HG03103 (cell line): ENCODE data around the gene NRAS.

Source experiments
- ATAC-seq: cut with Tn5 transposase; IDR thresholded peaks from one replicate; pipeline ENCODE4 v1.9.1; 2021; ENCODE audit warnings: low read depth; ENCODE audit not compliant: unreplicated experiment

NRAS gene

DNA sequence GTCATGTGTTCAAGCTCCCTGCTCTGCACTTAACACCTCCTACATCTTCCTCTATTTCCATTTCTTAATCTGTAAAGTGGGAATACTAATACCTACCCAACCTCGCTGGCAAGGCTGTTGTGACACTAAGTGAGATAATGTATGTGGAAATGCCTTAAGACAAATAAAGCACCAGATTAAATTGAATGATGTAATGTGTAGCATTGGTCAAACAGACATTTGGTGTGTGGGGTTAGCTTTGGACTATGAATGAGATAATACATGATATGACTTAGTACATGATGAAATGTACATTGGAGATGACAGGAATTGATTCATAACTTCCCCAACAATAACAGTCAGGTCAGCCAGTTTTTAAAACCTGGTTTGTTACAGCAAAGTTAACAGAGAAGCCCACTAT, 26.4 kb downstream of the NRAS start:
- ATAC-seq: no peak

DNA sequence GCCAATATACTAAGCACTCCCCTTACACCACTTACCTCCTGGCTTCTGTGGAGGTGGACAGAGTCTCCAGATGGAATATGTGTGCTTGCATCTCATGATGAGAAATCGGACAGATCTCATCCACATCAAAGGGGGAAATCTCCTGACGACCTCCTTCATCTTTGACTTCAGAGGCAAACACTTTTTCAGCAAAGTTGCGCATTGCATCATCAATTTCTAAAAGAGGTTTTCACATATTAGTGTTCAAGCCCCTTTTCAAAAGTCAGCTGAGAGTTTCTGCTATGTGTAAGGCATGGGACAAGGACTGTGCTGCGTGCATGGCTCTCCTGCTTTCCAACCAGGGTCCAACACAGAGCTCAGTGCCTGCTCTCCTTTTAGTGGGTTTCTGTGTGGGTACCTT, 28.0 kb downstream of the NRAS start:
- ATAC-seq: no peak

DNA sequence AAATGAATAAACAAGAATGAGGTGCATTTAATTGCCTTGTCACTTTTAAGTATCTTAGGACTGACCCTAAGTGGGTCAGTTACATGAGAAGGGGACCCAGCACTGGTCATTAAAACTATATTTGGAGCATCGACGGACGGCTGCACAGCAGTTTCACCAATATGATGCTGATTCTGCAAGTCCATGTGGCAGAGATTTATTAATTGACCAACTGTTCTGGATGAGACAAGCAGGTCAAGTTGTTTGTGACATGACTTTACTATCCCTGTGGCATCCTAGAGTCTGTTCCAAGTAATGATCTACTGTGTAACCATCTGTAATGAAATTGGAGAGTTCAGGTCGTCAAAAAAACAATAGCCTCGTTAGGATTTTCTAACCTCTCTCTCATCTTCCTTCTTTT, 30.7 kb downstream of the NRAS start:
- no peak for ATAC-seq

DNA sequence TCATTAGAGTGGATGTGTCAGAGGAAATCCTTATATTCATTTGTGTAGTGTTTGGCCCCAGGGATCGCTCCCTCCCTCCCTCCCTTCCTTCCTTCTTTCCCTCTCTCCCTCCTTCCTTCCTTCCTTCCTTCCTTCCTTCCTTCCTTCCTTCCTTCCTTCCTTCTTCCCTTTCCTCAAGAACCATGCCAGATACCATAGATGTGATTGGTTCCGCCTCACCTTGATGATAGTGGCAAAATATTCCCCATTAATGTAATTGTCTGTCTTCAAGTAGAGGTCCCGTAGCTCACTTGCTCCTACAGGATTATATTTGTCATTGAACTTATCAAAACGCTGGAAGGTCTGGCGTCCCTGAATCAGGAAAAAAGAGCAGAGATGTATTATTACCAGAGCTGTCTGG, 38.9 kb downstream of the NRAS start:
- ATAC-seq: no peak

DNA sequence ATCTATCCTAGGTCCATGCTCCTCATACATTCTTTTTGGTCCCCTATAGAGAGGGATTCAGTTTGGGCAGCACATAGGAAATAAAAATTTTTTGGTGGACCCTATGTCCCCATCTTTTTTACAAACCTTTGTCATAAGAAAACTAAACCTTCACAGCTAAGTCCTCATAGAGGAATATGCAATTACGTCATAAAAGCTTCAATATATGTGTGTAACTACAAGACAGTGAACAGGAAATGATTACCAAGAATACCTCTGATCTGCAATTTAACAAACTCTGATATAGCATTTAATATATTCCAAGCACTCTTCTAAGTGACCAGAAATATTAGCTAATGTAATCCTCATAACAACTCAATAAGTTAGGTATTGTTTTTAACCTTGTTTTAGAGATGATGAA, 40.5 kb downstream of the NRAS start:
- no peak for ATAC-seq

DNA sequence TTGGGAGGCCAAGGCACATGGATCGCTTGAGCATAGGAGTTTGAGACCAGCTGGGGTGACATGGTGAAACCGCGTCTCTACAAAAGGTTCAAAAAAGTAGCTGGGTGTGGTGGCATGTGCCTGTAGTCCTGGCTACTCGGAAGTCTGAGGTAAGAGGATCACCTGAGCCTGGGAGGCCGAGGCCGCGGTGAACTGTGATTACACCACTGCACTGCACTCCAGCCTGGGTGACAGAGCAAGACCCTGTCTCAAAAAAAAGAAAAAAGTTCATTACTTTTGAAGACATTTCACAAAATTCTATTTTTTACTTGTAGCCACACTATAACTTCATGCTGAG, 44.7 kb downstream of the NRAS start:
- no peak for ATAC-seq

DNA sequence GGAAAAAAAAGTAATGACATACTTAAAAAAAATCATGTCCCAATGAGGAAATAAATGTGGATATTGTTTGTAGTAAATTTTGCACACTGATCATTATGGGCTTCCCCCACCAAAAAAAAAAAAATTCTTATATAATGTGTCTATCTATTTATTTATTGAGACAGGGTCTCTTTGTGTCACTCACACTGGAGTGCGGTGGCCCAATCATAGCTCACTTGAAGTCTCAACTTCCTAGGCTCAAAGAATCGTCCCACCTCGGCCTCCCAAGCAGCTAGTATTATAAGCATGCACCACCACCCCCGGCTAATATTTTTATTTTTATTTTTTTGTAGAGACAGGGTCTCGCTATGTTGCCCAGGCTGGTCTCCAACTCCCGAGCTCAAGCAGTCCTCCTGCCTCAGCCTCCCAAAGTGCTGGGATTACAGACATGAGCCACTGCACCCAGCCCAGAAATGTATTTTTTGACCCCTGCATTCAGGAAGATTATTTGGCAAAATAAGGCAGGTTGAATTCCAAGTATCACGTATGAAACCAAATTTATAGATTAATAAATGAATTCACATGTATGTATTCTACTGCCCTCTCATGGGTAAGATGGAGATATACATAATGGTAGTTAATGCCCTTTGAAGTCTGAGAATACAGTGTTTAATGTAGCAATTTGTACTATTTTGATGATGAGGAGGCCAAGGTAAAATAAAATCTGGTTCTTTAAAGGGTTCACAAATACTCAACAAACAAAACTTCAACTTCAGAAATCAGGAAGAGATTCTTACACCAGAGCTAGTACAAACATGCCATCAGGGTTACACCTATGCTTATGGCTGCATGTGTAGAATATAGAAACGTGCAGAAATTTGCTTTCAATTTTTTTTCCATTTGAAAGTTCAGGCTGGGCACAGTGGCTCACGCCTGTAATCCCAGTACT, 45.3 kb downstream of the NRAS start:
- ATAC-seq: no peak

DNA sequence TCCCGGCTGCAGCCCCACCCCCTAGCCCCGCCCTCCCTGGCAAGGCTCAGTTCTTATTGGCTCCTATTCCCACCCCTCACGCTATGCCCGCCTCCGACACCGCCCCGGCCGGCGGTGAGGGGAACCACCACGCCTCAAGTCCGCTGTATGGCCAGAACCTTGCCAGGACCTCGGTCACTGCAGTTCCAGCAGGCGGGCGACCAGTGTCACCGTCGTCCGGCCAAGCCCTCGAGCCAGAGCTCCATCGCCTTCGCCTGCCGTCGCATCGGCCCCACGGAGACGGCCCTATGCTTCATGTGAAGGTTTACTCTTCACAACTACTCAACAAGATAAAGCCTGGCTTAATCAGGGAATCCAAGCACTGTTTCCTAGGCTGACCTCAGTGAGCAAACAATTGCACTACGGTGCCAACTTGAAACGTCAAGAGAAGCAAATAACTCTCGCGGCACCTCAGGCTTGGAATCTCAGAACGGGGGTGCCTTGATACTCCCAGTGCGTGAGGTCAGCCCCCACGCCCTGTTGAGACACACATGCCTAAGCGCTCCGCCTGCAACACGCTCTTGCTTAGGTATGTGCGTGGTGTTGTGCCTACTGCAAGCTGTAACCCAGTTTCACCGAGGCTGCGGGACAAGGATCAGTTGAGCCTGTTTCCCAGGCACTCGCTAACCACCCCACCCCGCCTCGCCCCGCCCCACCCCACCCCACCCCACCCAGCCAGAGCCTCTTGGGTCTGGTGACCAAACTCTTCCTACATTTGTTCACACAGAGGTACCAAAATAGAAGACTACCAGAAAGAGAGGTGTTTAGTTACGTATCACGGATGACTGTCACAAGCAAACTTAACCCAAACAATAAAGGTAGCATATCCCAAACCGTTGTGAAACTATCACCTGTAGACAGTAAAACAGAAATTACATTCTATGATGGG, 46.2 kb downstream of the NRAS start:
- ATAC-seq: peak; percentile 97

DNA sequence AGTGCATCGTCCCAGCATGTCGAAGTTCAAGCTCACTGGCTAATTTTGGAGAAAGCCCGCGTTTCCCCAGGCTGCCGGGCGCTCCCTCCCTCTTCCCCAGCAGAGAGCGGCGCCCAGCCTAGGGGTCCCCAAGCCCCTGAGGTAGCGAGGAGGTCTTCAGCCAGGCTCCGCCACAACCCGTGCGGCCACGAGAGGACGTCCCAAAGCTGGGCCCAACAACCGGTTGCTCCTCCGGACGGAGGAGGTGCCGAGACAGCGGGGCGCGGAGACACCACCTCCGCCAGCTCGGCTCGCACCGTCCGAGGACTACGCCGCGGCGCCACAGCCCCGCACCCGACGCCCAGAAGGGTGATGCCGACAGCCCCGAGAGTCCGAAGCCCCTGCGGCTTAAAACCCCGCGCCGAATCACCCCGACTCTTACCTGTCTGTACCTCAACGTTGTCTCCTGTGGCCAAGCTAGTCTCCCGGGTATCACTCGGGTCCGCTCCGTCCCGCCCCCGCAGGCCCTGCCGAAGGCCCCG, 46.9 kb downstream of the NRAS start, which contains the start of gene DENND2C:
DENND2C (minus strand) TSS at position 488 of the 521 bp plus-strand sequence. CDS start 44,065 bp downstream, outside the sequence.
- ATAC-seq: peak; percentile 39

DNA sequence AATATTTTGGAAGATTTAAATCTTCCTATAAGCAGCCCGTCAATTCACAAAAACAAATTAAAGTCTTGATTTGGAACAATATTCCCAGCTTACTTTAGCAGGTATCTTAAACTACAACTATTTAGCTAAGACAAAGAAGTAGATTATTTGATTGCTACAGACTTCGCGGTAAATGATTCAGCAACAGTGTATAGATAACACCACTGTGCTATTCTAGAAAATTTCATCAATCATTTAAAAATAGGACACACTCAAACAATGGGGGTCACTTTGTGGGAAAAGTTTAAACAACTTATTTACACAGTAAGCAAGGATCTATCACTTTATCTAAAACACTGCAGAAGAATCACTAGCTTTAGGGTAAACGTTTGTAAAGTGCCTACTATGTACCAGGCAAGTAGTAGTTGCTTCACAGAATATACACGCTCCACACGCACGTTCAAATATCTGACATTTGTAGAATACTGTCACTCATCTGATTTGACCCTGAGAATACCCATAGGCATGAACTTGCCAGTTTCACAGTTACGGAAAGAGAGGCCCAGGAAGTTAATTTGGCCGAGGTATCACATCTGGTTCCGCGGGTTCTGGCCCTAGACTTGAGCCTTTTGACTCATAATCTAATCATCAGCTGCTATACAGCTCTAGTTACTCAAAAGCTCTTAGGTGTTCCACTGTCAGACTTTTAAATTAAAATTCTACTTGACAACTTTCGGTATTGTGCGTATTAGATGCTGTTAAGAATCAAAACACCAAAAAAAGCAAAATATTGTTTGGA, 47.6 kb downstream of the NRAS start:
- ATAC-seq: no peak

DNA sequence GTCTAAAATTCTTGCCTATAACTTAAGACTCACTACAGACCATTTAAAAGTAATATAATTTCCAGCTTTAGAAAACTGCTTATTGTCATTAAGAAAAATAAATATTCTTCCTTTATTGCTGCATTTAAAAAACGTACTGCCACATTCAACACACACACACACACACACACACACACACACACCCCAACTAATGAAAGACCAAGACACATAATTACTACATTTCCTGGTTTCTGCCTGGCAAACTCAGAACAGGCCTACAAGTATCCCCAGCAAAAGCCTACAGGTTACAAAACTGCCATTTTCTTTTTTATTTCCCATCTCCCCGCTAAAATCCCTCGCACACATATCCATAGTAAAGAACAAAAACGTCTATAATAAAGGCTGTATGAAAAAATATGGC, 48.2 kb downstream of the NRAS start:
- no peak for ATAC-seq

DNA sequence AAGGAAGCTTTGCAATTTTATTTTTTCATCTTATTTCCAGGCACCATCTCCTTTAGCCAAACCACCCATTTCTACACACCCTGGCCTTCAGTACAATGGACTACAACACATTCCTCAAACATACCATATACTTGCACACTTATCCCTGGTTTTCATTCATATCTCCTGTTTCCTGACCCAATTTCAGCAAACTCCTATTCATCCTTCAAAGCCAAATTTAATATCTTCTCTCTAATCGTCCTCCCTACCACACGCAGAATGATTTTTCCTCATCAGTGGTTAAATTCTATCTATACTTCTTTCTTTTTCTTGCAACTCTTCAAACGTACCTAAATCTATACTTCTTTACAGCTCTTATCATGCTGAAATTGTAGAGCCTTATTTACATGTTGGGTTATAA, 49.6 kb downstream of the NRAS start:
- no peak for ATAC-seq

DNA sequence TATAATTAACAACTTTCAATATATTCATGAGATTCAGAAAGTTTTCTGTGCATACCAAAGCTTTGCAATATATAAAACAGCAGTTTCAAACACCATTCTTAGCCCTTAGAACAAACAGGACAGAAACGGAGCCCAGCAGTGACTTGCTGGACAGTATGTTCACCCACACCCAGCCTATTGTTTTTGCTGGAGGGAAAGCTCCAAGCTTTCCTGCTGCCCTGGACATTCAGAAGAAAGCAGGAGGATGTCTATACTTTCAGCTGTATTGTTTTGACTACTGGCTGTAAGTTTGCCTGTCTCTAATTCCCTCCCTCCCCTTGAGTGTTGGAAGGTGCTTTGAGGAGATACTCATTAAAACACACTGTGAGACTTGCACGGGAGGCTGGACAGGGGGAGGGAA, 56.3 kb downstream of the NRAS start:
- ATAC-seq: no peak
